GM18951 (cell line): ENCODE measurements around the gene NOTO.
"Not testable (repeated sequence)": the region's sequence is repeated elsewhere in the genome, so short reads cannot be mapped to it uniquely, and the experiment has no call there.

Source experiments
- POLR2A ChIP-seq: IDR thresholded peaks from 4 replicates; pipeline ENCODE4 v1.6.1; 2011; ENCODE audit warnings: mild to moderate bottlenecking; ENCODE audit not compliant: insufficient read length, insufficient read depth; ENCODE audit errors: extremely low read depth
- in situ Hi-C: fragments of 300-500 bp; cut with MboI; formaldehyde crosslinking; loops from one replicate; pipeline ENCODE4 v1.12.0; 2022; ENCODE audit warnings: low sequenced_read_pairs, mixed read lengths, inconsistent platforms; ENCODE audit not compliant: unreplicated experiment

NOTO gene, protein sequence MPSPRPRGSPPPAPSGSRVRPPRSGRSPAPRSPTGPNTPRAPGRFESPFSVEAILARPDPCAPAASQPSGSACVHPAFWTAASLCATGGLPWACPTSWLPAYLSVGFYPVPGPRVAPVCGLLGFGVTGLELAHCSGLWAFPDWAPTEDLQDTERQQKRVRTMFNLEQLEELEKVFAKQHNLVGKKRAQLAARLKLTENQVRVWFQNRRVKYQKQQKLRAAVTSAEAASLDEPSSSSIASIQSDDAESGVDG

DNA sequence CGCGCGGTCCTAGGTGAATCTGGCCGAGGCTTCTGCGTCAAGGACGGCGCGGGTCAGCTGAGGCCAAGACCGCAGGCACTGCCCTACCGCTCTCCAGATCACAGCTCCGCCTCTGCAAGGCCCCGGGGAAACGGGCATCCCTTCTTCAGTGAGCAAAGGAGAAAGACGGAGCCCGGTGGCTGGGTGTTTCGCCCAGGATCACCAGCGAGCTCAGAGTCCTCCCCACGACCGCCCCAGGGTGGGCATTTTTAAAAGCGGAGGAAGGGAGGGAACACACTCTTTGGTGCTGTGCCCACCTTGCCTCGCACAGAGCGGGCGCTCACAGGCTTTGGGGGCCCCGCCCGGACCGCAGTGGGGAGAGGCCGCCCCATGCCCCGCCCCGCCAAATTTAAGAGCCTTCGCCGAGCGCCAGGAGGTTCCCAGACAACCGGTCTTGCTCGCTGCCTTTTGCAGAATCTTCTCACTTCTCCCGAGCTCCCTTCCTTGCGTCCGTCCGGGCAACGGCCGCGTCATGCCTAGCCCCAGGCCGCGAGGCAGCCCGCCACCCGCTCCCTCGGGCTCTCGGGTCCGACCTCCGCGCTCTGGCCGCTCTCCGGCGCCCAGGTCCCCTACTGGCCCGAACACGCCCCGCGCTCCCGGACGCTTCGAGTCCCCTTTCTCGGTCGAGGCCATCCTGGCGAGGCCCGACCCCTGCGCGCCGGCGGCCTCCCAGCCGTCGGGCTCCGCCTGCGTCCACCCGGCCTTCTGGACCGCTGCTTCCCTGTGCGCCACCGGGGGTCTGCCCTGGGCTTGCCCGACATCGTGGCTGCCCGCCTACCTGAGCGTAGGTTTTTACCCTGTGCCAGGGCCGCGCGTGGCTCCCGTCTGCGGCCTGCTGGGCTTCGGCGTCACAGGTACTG, at the start of gene NOTO:
TSS of gene NOTO (plus strand) at position 419 of the 899 bp plus-strand sequence. CDS start at position 512, 93 bp downstream.
- TF ChIP-seq POLR2A: no peak
- in situ Hi-C loops: no loop called here

DNA sequence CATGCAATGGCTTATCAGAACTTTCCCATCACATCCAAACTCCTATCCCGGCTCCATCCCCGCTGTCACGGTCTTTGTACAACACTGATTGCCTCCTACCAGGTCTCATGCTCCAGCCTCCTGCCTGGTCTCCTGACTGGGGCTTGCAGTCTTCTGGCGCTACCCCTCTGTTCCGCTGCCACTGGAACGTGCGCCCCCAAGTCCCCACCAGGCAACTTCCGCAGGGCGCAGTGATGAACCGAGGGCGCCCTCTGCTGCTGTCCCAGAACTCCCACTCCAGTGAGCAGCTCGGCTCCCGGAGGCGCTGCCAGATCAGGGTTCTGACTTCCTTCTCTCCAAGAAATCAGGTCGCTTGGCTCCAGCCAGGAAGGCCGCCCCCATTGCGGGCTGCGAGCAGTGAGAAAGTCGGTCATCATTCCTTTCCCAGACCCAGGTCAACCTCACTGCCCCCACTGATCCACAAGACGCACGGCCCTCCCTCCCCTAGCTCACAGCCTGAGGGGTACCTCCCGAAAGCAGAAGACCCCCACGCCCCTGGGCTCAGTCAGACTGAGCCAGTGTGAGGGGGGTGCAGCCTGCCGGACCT, 45.7 kb upstream of the NOTO start:
- in situ Hi-C loops: loop anchor here (10.0 kb wide), 1 partner anchor 72 kb away; no protein-coding TSS in a partner anchor
- no peak for TF ChIP-seq POLR2A

DNA sequence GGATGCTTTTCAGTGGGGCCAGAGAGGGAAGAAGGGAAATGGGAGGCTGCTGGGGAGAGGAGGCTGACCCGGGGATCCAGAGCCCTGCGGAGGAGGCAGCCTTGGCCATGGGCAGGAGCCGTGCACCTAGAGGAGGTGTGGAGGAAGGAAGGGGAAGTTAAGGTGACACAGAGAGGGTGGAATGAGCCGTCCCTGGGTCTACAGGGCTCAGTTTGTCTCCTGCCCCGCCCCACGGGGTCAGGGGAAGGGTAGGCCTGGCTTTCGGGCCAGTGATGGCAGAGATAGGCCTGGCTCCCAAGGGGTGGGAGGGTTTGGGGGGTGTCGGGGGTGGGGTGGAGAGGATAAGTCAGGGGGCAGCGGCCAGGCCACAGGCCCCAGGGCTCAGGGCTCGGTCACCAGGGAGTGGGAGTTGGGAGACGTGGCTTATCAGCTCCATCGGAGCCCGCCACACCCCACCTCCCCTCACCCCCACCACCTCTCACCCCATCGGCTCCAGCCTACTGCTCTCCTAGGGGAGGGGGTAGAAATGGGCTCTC, 39.5 kb upstream of the NOTO start:
- no peak for TF ChIP-seq POLR2A
- in situ Hi-C loops: no loop called here

DNA sequence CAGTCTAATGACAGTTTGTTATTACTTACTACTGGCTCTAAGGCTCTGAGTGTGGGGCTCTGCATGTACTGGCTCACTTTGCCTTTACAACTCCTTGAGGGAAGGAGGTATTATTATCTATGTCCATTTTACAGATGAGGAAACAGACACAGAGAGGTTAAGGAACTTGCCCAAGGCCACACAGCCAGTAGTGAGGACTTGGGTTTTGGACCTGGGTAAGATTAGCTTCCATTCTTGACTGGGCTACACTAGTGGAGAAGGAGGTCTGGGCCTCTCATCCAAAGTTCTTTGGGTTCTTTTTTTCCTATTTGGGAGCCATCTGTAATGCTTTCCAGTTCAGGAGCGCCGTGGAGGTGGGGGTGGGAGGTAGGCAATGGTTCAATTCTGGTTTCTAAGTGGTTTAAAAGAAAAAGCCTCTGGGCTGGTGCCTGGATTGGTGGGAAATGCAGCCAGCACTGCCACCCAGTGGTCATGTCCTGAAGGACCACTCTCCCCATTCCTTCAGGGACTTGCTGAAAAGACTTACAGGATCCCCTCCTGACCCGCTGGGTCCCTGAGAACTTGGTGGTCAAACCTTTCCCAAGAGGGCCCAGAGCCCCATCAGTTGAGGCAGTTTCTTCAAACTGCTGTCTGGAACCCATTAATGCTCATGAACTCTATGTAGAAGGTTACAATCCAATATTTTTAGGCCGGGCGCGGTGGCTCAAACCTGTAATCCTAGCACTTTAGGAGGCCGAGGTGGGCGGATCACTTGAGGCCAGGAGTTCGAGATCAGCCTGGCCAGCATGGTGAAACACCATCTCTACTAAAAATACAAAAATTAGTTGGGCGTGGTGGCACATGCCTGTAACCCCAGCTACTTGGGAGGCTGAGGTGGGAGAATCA, 38.6 kb upstream of the NOTO start:
- TF ChIP-seq POLR2A: no peak
- in situ Hi-C loops: no loop called here

DNA sequence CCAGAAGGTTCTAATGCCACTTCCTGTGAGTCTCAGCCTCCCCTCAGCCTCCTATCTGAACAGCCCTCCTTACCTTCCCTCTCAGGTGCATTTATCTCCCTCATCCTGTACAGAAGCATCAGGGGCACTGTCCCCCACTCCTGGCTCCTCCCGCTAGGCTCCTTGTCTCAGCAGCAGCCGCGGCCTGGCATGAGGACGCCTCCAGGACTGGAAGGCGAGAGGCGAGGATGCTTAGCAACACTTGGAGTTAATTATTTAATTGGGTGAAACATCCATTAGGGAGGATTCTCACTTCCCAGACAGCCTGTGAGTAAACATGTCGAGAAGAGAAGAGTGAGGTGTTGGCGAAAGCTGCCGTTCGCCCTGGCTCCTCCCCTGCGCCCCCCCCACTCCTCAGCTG, 36.4 kb upstream of the NOTO start:
- in situ Hi-C loops: not testable (repeated sequence)

DNA sequence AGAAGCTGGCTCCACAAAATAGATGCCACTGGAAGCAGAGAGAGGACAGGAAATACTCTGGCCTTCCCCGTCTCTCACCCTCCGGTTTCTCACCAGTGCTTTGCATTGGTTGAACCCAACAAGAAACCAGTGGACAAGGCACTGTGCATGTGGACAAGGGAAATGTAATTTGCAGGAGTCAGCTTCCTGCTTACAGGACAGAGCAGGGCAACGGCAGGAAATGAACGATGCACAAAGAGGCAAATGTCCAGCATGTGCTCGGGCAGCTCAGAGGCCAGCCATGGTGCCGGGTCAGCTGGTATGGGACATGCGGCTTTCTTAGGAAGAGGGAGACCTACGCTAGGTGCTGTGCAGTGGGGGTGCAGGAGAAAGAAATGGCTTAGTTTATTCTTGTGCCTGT, 35.6 kb upstream of the NOTO start:
- in situ Hi-C loops: not testable (repeated sequence)

DNA sequence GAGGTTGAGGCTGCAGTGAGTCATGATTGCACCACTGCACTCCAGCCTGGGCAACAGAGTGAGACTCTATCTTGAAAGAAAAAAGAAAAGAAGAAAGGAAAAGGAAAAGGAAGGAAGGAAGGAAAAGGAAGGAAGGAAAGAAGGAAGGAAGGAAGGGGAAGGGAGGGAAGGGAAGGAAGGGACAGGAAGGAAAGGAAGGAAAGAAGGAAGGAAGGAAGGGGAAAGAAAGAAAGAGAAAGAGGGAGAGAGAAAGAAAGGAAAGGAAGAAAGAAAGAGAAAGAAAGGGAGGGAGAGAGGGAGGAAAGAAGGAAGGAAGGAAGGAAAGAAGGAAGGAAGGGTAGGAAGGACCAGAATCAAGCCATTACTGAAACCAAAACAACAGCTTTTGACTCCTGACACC, 34.0 kb upstream of the NOTO start:
- in situ Hi-C loops: not testable (repeated sequence)

DNA sequence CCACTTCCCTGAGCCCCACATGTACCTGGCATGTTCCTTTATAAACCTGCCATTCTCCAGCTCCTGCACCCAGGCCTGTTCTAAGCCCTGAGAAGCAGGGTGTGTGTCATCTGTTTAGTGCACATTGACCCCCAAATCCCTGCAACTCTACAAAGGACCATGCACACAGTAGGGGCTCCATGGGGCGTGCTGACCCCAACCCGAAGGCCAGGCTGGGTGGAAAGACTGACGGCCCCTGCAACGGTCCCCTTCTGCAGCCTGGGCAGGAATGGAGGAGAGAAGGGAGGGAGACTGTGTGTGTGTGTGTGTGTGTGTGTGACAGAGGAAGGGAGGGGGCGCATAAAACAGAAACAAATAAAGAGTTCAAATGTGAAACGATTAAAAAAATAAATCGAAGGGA, 32.0 kb upstream of the NOTO start:
- in situ Hi-C loops: loop anchor here (10.0 kb wide), 1 partner anchor 186 kb away; no protein-coding TSS in a partner anchor

DNA sequence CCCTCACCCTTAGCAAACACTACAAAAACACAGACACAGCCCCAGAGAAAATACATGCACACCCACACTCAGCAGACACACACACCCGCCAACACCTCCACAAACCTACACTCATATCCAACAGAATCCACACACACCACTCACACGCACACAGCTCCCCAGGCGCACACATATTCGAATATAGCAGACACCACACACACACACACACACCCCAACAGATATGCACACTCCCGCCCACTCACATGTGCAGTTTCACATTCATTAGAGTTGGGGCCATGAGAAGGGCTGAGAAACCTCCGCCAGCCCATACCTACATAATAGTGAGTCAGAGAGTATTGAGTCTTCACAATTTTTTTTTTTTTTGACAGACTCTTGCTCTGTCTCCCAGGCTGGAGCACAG, 29.4 kb upstream of the NOTO start:
- in situ Hi-C loops: loop anchor here (10.0 kb wide), 1 partner anchor 188 kb away; no protein-coding TSS in a partner anchor
- TF ChIP-seq POLR2A: no peak

DNA sequence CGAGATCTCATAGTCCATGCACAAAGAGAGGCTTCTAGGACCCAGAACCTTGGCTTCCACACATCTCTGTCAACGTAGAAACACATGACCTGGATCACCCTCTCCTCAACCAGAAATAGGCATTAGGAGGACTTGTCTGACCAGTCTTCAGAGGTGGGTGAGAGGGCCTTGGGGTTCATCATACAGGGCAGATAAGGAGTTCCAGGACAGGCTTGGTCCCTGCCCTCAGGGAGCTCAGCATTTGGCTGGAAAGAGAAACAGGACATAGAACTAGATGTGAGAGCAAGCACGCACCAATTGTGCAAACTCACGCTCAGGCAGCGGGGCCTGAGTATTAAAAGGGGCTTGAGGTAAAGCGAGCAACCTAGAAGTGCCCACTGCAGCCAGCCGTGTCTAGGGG, 28.6 kb upstream of the NOTO start:
- in situ Hi-C loops: loop anchor here (10.0 kb wide), 1 partner anchor 189 kb away; no protein-coding TSS in a partner anchor
- TF ChIP-seq POLR2A: no peak

DNA sequence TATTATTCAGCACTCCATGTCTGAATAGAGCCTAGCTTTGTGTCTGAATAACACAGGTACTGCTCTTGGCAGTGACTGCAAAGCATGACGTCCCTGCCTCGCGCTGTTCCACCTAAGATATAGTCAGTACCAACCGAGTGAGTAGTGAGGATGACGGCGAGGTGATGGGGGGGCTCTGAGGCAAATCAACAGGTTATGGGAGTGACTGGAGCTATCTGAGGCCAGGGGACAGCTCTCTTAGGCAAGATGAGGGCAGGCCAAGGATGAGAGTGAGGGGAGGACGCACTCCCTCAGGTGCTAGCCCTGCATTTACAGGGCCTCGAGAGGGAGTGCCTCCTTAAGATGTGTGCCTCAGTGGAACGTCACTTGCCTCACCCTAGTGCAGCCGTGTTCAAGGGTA, 28.1 kb upstream of the NOTO start:
- in situ Hi-C loops: loop anchor here (10.0 kb wide), 1 partner anchor 189 kb away; no protein-coding TSS in a partner anchor
- TF ChIP-seq POLR2A: no peak

DNA sequence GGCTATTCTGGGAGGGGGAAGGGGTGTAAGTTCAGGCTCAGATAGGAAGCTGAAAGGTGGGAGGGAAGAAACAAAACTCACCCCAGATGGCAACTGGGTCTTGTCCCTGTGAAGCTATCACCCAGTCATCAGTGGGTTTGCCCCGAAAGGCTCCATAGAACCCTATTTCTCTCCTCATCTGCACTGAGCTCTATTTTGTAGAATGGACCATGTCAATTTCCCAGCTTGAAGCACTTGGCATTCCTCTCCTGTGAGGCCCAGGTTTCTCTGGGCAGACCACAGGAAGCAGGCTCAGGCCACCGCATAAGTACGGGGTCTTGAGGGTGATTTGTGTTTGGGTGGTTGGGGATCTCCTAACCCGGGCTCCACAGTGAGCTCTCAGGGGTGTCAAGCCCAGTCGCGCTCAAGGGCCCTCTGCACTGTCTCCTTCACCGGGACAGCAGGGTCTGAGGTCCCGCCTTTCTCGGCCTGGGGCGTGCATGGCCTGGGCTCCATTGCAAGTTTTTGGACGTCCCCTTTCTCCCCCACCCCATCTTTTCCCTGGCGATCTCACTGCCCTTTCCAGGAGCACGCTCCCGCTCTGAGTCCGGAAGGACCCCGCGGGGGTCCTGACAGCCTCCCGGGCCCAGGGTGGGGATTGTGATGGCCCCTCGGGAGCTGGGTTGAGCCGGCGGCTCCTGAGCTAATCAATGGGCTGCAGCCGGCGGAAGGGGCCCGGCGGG, 27.3 kb upstream of the NOTO start:
- in situ Hi-C loops: loop anchor here (10.0 kb wide), 1 partner anchor 190 kb away; no protein-coding TSS in a partner anchor

More for the DNA sequence above, 27.3 kb upstream of the NOTO start:
- TF ChIP-seq POLR2A: no peak
